A549 (cell line): Measurements from ENCODE around the gene LARGE2.

Experiments
- BCL3 ChIP-seq: fragments of >200 bp; sonication (Bioruptor Twin); formaldehyde crosslinking; IDR thresholded peaks from 3 replicates; pipeline ENCODE4 v1.6.1; 2016
- CBX2 ChIP-seq: fragments of 200-600 bp; sonication (generic); IDR thresholded peaks from 2 replicates; pipeline ENCODE4 v1.6.1; 2016; ENCODE audit warnings: low read depth, mild to moderate bottlenecking, borderline replicate concordance
- CEBPB ChIP-seq, 2 experiments: fragments of >200 bp in 1 of 2; sonication (Bioruptor Twin) in 1 of 2; formaldehyde crosslinking in 1 of 2; IDR thresholded peaks; 2 replicates each; pipeline ENCODE4 v1.6.1; 2012 to 2016
- CHD2 ChIP-seq: fragments of 150-350 bp; IDR thresholded peaks from 2 replicates; pipeline ENCODE4 v1.6.1; 2014; ENCODE audit warnings: low read length; ENCODE audit not compliant: partially characterized antibody
- CTCF ChIP-seq: fragments of >200 bp; sonication (Bioruptor Twin); formaldehyde crosslinking; IDR thresholded peaks from 3 replicates; pipeline ENCODE4 v1.5.1; 2016
- EP300 ChIP-seq, 2 experiments: fragments of >200 bp; sonication (Bioruptor Twin); formaldehyde crosslinking; IDR thresholded peaks; 2 replicates in 1 of 2; 3 replicates in 1 of 2; pipeline ENCODE4 v1.6.1; 2016 to 2017
- GATA3 ChIP-seq: IDR thresholded peaks from 2 replicates; pipeline ENCODE4 v1.6.1; 2012; ENCODE audit warnings: borderline replicate concordance
- MYC ChIP-seq: IDR thresholded peaks from 2 replicates; pipeline ENCODE4 v1.6.1; 2012; ENCODE audit warnings: mild to moderate bottlenecking, inconsistent platforms, low read length, improper control_type of control experiment, borderline replicate concordance
- NPAS2 ChIP-seq: fragments of 250-450 bp; sonication (Bioruptor Pico); IDR thresholded peaks from 2 replicates; pipeline ENCODE4 v1.8.0; 2022; ENCODE audit warnings: mild to moderate bottlenecking, moderate library complexity, borderline replicate concordance
- PHF8 ChIP-seq: fragments of 200-600 bp; sonication (generic); IDR thresholded peaks from 2 replicates; pipeline ENCODE4 v1.6.1; 2016; ENCODE audit warnings: low read depth, mild to moderate bottlenecking, antibody characterized with exemption, moderate library complexity, borderline replicate concordance
- POLR2A ChIP-seq: IDR thresholded peaks from 2 replicates; pipeline ENCODE4 v1.6.1; 2012; ENCODE audit warnings: mild to moderate bottlenecking, low read length
- RAD21 ChIP-seq, 2 experiments: fragments of >200 bp in 1 of 2; sonication (Bioruptor Twin) in 1 of 2; formaldehyde crosslinking in 1 of 2; IDR thresholded peaks in 1 of 2; conservative IDR thresholded peaks in 1 of 2; 2 replicates in 1 of 2; 3 replicates in 1 of 2; pipeline ENCODE4 v1.6.1; 2012 to 2018; ENCODE audit warnings: inconsistent platforms in 1 of 2
- REST ChIP-seq: fragments of 200-600 bp; sonication (generic); IDR thresholded peaks from 2 replicates; pipeline ENCODE4 v1.6.1; 2016; ENCODE audit warnings: antibody characterized with exemption, mild to moderate bottlenecking, moderate library complexity
- USF2 ChIP-seq: fragments of 450-650 bp; IDR thresholded peaks from 2 replicates; pipeline ENCODE4 v1.6.1; 2014; ENCODE audit warnings: antibody characterized with exemption

GRCh38 chr11:45968901-45969300 is 46.4 kb downstream of the LARGE2 start:
- TF ChIP-seq POLR2A (no peak), NPAS2 (CRISPR knock-in tag) (no peak), USF2 (no peak), CBX2 (no peak), RAD21 (conservative IDR thresholded peaks at IDR 0.05 in 1 of 2, IDR thresholded peaks at IDR 0.05 in 1 of 2) (no peak), MYC (no peak), CHD2 (no peak), CTCF (no peak), GATA3 (no peak), REST (no peak), CEBPB (IDR thresholded peaks at IDR 0.05) (no peak), PHF8 (no peak), BCL3 (no peak), EP300 (IDR thresholded peaks at IDR 0.05) (no peak)
